NCI-H748 treated with DMSO at 0.1 percent for 48 hours (cell line): ENCODE measurements around the gene ZNF827.
A peak's percentile ranks its signal among the peaks of the same experiment; 100 is the strongest.

Experiments
- DNase-seq: peaks from one replicate; lab custom pipeline; 2025; lab: John Stamatoyannopoulos, UW

ZNF827 gene

DNA sequence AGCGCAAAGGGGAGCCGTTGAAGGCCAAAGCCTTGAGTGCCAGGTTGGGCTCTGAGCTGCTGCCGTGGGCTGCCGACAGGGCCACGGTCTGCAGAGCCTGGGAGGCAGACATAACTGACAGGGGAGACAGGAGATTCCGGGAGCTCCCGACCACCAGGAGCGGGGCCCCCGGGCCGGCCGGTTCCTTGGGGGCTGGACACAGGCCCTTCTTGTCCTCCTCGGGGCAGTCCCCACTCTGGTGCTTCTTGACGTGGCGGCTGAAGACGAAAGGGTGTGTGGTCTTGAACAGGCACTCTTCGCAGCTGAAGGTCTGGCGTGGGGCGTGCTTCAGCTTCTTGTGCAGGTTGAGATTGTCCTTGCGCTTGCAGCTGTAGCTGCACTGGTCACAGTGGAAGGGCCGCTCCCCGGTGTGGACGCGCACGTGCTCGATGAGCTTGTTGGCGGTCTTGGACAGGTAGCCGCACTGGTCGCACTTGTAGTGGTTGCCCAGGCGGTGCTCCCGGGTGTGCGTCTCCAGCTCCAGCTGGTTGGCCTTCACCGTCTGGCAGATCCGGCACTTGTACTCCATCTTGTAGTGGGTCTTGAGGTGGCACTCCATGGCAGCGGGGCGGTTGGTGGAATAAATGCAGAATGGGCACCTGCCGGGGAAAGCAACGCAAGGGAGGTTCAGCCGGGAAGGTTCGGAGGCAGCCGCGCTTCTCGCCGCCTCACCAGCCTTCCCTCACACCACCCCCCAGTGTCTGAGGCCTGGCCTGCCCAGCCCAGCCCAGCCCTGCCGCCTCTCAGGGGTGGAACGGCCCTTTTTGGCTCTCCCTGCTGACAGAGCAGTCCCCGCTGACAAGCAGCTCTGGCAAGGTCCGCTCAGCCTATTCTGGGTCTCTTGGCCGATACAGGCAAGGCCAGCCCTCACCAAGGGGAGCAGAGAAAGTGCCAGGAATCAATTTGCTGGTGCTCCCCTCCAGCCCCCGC lies 177.4 kb downstream of the ZNF827 start:
- DNase-seq, result no peak

DNA sequence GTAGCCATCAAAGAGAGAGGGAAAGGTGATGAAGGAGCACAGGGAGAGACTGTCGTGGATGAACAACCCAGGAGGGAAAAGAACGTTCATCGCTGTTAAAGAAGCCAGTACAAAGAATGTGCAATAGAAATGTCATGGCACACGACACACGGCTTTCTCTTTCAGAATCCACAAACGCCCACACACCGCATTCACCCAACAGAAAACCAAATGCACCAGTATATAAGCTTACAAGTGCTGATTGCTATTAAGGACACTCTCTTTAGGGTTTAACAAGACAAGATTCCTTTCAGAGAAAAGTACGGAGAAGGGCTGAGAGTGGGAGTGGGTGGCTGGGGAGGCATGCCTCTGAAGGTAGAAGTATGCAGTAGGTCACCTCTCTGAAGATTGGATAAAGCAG lies 178.4 kb downstream of the ZNF827 start:
- DNase-seq, result no peak

DNA sequence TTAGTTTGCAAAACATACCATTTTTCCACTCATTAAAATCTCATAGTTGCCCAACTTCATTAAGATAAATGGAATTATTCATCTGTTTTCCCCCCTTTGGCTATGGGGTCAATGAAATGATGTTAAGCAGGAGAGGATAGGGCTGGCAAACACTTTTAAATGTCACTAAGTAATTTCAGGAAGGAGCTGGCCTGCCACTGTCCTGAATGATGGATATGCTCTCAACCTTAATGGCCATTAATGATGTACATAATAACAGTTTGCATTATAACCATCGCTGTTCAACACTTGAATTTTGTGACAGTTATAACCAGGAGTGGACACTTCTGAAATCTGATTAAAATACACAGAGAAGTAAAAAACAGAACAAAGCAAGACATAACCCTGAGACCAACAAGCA lies 181.4 kb downstream of the ZNF827 start:
- no peak for DNase-seq

DNA sequence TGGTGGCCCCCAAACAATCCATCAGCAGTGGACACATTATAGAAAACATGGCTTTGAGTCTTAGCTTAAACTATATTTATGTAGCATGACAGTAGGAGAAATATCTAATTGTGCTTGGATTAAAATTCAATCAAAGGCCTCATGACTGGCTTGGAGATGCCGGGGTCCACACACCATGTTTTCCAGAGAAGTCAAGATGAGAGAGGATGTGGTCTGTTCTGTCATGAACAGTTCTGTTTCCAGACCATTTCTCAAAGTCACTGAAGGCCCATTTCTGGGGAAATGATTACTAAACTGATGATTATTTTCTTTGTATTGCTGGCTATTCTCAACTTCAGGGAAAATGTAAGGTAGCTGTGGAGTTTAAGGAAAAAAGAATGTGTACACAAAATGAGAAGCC lies 182.4 kb downstream of the ZNF827 start:
- no peak for DNase-seq

DNA sequence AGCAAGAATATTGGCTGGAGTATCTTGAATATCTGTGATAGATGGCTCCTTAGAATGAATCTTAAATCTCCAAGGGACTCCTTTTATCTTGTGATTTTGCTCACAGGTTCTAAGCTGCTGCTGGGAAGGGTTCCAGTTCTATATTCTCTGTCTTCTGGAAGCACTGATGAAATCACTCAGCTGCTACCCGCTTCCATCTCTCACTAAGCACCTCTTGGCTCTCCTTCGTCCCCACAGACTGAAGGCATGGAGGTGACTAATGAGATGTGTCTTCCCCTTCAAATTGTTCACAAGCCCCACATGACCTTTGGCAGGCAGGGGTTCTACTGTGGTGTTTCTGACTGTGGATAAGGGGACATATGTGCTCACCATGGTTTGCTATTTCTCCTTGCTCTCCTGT lies 182.8 kb downstream of the ZNF827 start:
- DNase-seq, result no peak

DNA sequence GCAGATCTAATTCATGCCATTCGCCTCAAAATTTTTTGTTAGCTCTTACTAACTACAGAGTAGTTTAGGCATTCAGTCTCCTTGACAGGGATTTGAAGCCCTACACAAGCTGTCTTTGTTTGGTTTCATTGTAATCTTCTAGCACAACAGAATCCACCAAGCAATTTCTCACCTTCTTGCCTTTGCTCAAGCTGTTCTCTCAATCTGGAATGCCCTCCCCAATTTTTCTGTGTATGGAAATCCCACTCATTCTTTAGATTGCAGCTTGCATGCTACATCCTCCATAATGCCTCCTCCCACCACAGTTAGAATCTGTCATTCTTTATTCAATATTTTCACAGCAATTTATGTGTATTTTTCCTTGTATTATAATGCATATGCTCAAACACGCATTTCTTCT lies 195.0 kb downstream of the ZNF827 start:
- DNase-seq, result no peak

DNA sequence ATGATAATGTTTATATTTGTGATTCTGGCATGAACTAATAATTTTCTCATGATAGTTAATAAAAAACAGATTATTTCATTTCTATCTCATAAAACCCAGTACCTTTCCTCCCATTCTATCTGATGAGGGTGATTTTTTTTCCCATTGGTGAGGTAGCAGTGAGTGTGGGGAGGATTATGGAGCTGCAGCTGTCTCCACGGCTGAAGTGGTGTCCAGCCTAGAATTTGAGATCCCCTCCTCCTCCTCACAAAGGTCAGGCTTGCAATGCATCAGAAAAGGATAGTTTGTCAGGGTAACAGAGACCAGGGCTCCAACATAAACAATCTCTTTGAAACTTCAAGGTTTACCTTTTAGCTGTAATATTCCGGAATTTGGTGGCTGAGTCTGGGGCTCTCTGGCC lies 197.8 kb downstream of the ZNF827 start:
- no peak for DNase-seq

DNA sequence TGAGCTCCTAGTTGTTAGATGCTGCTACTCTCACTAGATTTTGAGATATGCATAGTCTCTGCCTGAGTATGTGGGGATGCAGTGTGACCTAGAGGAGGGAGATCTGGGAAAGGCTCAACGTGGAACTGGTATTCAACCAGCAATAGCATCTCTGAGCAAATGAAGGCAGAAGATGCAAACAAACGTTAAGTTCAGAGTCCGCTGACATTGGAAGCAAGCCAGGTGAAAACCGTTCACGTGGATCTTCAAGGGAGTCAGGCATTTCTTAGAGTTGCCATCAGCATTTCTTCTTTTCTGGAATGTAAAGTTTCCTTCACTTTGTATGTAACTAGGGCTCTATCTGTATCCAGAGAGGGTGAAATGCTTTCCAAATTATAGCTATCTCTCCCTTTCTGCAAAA lies 198.8 kb downstream of the ZNF827 start:
- DNase-seq, result no peak

DNA sequence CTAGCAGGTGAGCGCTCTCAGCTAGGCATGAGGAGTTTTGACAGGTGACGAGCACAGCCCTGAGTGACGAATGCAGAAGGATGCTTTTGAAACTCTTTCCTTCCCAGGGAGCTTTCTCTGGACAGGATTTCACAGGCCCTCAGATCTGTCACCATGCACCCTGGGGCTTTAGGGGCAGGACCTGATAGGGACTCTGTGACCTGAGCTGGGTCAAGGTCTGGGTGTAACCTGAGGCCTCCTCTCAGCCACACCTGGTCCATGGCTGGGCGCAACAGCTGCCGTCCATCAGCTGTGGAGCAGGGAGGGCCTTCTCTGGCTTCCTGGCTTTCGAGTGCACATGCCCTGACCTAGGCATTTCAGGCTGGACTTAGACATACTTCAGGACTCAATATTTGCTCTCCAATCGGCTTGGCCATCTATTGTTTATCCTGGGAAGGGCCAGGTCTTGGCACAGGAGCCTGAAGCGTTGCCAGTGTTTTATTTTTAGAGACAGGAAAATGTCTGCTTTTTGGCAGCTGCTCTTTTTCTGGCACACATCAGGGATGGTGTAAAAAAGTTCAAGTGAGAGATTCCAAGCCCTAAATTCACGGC lies 202.3 kb downstream of the ZNF827 start:
- DNase-seq, result no peak

DNA sequence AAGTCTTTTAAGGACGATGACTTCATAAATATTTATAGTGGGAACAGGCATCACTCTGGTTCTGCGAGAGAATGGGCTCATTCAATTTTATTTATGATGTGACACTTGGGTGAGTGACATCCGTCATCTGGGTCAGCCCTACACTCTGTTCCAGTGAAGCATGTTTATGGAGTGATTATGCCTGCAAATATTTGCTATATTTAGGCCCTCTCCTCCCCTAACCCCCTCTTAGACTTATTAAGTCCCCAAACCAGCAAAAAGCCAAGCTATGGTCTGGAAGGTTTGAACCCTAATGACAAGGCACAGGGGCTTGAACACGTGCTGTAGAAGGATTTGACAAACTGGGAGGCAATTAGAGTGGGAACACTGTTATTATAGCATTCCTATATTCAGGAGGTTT lies 202.8 kb downstream of the ZNF827 start:
- no peak for DNase-seq

DNA sequence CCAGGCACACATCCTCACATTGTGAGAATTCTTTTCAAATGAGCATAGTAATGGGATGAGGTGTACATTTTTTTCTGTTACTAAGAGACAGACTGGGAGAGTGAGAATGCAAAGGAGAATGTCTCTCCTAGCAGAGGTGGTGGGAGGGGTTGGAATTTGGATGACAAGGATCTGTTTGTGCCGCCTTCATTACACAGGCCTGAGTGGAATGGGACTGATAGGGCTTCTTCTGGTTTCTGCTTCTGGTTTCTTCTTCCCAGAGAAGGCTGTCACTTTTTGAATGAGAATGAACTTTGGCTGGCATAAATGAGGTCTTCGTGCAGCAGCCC lies 203.3 kb downstream of the ZNF827 start:
- no peak for DNase-seq

DNA sequence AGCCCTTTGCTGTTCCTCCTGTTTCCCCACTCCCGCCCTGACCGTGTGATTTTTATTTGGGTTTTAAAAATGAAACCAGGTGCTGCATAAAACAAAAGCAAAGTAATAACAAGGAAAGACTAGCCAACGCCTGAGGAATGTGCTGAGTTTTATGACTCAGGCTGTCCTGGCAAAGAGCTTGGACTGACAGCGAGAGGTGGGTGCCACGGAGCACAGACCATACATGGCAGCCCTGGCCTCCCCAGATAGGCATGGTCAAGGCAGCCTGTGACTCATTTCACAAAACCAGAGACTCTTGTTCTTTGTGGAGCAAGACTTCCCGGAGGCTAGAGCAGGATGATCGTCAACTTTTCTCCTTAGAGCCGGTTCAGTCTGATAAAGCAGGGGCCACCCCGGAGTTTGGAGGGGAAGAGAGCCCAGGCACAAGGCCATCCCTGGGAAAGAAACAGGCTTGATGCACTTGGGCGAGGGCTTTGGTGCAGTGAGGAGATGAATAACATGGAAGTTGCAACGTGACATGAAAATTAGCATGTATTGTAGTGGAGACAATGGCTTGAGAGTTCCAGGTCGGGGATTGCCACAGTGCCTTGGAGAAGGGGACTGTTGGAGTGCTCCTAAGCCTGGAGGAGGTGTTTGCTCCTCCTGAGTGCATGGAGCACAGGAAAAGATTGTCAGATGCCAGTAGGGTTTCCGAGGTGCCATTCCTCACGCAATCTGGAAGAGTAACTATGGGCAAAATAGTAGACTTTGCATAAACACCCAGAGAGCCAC lies 203.9 kb downstream of the ZNF827 start:
- no peak for DNase-seq

DNA sequence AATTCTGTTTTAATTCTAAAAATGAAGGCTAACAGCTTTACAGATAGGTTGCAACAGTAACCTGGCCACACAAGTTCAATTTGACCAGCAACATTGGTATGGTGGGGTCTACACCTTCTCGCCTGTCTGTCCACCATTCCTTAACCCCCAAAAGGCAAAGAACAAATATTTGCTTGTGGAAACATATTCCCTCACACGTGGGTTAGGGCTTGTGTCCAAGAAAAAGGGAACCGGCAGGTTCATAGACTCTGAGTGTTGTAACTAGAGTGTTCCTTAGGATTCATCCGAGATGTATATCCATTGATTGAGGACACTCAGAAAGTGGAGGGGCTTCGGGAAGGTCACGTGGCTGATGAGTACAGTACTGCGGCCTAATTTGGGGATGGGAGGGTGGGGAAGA lies 204.6 kb downstream of the ZNF827 start:
- no peak for DNase-seq

DNA sequence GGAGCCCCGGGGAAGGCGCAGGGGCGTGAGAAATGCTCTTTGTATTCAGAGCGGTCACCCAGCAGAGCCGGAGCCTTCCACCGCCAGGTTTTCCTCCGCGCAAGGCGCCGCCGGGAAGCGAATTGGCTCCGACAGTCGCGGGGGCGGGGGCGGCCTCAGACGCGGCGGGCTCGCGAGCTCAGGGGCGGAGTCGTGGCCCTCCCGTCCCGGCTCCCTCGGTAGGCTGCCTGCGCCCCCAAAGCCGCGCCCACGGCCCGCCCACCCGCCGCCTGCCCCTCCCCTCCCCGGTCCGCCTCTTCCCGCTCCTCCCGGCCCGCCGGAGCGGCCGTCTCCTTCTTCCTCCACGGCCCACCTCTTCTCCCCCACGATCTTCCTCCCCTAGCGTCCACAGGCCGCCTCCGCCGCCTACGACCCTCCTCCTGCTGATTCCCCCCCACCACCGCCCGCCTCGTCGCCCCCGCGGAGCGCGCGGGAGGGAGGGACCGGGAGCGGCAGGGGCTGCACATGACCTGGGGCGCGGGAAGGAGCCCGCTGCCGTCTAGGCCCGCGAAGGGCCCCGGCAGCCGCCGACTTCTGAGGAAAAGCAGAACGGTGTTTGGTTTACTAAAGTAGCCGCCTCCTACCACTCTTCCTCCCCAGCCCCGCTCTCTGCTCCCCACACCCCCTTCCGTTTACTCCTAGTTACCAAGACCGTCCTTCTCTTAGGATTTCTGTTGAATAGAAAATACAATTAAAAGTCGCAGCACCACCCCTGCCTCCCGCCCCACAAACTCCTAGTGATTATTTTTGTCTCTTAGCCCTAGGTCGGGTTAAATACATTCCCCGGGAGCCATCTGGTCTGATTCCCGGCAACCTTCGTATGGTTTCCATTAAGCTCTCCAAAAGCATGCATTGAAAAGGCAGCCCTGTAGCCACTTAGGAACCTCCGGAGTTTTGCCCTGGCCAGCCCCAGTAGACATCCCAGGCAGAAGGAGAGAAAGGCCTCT lies 205.4 kb downstream of the ZNF827 start:
- DNase-seq, result peak; percentile 60

DNA sequence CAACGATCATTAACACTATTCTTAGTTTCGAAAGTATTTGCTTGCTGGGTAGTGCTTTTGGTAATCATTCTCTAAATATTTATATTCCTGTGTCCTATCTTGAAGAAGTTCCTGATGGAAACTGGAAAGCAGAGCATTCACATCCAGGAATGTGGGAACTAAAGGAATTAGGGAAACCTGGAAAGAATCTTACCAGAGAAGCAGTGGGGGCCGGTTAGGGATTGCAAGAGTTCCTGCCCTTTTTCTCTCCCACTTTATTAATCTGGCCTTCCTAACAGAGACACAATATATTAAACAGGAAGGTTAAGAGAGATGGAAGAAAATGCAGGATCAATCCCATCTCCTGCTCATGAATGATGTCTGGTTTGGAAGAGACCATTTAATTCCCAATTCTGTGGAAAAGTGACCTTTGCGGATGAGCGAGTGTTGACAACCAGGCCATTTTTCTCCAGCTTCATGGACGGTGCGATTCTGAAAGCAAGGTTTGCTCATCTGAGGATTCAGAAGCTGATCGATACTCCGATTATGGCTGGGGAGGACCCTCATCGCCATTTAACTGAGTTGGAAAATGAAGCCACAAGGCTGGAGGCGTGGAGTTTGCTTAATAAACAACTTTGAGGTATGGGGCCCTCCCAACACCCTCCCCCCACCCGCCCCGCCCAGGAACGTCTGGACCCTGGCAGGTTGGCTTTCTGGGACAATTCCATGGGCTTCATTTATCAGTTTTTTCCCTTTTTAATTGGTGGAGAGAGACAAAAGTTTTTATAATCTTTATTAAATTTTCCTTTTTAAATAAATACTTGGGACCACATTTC lies 206.4 kb downstream of the ZNF827 start:
- no peak for DNase-seq

DNA sequence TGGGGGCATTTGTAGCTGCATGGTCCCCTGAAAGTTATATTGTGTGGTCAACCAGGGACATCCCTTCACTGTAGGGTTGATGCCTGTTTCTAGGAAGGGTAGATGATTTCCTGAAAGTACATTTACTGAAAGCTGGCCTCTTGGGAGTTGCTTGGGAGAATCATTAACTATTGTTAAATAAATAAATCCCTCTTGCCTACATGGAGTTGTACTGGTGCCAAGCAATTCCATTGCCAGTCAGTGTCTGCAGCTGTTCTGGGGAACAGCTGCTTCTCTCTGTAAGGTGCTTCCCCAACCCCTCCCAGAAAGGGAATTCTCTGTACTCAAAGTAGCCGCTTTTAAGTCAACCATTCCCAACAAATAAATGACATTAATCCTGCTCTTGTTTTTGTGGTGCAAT lies 207.6 kb downstream of the ZNF827 start:
- peak; percentile 19 for DNase-seq

DNA sequence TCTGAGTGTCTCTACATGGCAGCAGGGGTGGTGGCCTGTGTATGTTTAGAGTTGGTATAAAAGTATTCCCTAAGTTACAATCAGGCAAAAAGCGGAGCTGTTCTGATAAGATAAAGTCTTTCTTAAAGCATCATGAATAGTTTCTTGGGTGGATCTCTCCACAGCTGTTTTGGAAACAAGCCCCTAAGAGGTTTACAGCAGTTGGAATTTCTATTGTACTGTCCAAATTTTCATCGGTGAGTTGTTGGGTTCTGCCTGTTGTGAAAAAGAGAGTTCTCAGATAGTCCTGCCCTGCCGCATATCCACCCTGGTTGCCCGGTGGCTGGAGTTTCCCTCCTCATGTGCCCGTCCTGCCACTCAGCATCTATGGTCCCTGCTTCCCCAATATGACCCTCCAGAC lies 208.6 kb downstream of the ZNF827 start:
- no peak for DNase-seq

DNA sequence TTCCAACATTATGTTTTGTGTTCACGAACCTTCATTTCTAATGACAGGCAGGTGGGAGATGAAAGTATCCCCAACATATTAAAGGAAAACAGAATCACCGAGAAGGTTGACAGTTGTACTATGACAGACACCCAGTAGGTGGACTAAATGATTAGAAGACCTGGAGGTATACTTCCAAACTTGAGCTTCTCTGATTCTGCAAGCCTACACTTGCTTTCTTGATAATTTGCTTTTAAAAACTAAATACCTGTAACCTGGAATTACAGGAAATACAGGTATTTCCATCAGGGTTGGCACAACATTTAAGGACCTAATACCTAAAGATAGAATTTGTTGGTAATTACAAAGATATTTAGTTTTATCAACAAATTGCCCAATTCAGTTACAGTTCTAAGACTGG lies 215.3 kb downstream of the ZNF827 start:
- no peak for DNase-seq

DNA sequence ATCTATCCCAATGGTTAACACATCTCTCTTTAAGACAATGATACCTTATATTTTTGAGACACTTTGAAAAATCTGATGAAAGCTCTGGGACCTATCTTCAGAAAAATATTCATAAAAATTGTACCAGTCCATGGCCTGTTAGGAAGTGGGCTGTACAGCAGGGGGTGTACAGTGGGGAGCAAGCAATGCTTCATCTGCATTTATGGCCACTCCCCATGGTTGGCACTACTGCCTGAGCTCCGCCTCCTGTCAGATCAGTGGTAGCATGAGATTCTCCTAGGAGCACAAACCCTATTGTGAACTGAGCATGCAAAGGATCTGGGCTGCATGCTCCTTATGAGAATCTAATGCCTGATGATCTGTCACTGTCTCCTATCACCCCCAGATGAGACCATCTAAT lies 216.1 kb downstream of the ZNF827 start:
- DNase-seq, result no peak

DNA sequence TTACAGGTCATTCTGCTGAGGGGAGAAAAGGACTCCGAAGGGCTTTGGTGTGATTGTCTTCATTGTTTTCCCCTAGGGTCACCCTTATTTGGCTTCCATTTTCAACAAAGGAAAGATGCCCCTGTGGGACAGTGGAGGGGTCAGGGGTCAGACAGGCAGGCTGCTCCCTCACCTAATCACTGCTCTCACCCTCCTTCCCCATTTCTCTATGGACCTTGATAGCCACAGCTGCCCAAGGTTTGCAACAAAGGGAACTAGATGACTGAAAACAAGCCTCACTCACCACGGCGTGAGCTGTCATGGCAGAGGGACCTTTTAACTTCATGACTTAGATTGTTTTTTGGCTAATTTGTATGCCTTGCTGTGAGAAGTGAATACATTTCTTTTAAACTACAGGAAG lies 218.0 kb downstream of the ZNF827 start:
- no peak for DNase-seq
